COLO668 (cell line): Measurements from ENCODE around the gene ABCC3.
A peak's percentile ranks its signal among the peaks of the same experiment; 100 is the strongest.

Experiments used
- DNase-seq: peaks from one replicate; lab custom pipeline; 2025; ENCODE audit not compliant: unreplicated experiment; lab: John Stamatoyannopoulos, UW

Gene ABCC3

GRCh38 chr17:50603340-50603739 lies 31.3 kb upstream of the ABCC3 start:
- DNase-seq = peak; percentile 60

- DNase-seq = no peak
Observed at GRCh38 chr17:50604513-50604912, 30.2 kb upstream of the ABCC3 start.

- no peak for DNase-seq
Observed at GRCh38 chr17:50605429-50605828, 29.3 kb upstream of the ABCC3 start.

- no peak for DNase-seq
Observed at GRCh38 chr17:50607522-50608175, 27.0 kb upstream of the ABCC3 start.

- DNase-seq = peak; percentile 75
Observed at GRCh38 chr17:50608700-50609379, 25.8 kb upstream of the ABCC3 start.

GRCh38 chr17:50609380-50610074 lies 25.2 kb upstream of the ABCC3 start:
- DNase-seq = peak; percentile 46

GRCh38 chr17:50611634-50612033 lies 23.0 kb upstream of the ABCC3 start:
- no peak for DNase-seq

GRCh38 chr17:50612281-50612680 lies 22.4 kb upstream of the ABCC3 start:
- DNase-seq = no peak

- no peak for DNase-seq
Observed at GRCh38 chr17:50613007-50613992, 21.4 kb upstream of the ABCC3 start.

- DNase-seq = no peak
Observed at GRCh38 chr17:50614471-50615051, 20.1 kb upstream of the ABCC3 start.

GRCh38 chr17:50615828-50616227 lies 18.9 kb upstream of the ABCC3 start:
- DNase-seq = no peak

GRCh38 chr17:50618300-50618699 lies 16.4 kb upstream of the ABCC3 start:
- DNase-seq = no peak

- no peak for DNase-seq
Observed at GRCh38 chr17:50618941-50619340, 15.7 kb upstream of the ABCC3 start.

- DNase-seq = no peak
Observed at GRCh38 chr17:50619489-50619888, 15.2 kb upstream of the ABCC3 start.

GRCh38 chr17:50620237-50620636 lies 14.4 kb upstream of the ABCC3 start:
- DNase-seq = no peak

GRCh38 chr17:50620858-50621257 lies 13.8 kb upstream of the ABCC3 start:
- no peak for DNase-seq

GRCh38 chr17:50621574-50622031 lies 13.1 kb upstream of the ABCC3 start:
- peak; percentile 5 for DNase-seq

- no peak for DNase-seq
Observed at GRCh38 chr17:50624321-50624934, 10.3 kb upstream of the ABCC3 start.

GRCh38 chr17:50625032-50625871 lies 9.4 kb upstream of the ABCC3 start:
- DNase-seq = no peak
